ENCODE measurements around the gene GPC1. TPM values are rescaled to one million over a fixed set of nuclear protein-coding genes. Genes with fewer than 3 reads are reported as not detected.

The GPC1 gene
- total and polyA plus RNA-seq, 2 of the 4 experiments (the other 2 are of a cell fraction) = 16.0 to 211 TPM

- TF ChIP-seq RFX5 (IDR thresholded peaks at IDR 0.05; ENCODE audit: low read depth, low read length) (no peak), MXI1 (IDR thresholded peaks at IDR 0.05; ENCODE audit: borderline replicate concordance, low read depth, low read length) (no peak), RAD21 (IDR thresholded peaks at IDR 0.05; ENCODE audit: low read length) (no peak), SMC3 (IDR thresholded peaks at IDR 0.05; ENCODE audit: low read depth, low read length) (no peak), POLR2A (IDR thresholded peaks at IDR 0.05; ENCODE audit: low read depth, low read length) (no peak), RCOR1 (IDR thresholded peaks at IDR 0.05; ENCODE audit: insufficient replicate concordance, low read length) (no peak), CEBPB (IDR thresholded peaks at IDR 0.05; ENCODE audit: low read depth, low read length) (no peak), FOS (IDR thresholded peaks at IDR 0.05; ENCODE audit: low read depth, low read length) (no peak), ELK1 (IDR thresholded peaks at IDR 0.05; ENCODE audit: borderline replicate concordance, low read depth, low read length) (no peak), MAZ (IDR thresholded peaks at IDR 0.05; ENCODE audit: borderline replicate concordance, low read depth, low read length) (no peak), NFE2L2 (IDR thresholded peaks at IDR 0.05; ENCODE audit: low read depth, low read length) (no peak), MAFK (IDR thresholded peaks at IDR 0.05; ENCODE audit: low read depth, low read length) (no peak), BHLHE40 (IDR thresholded peaks at IDR 0.05; ENCODE audit: low read depth, low read length) (no peak), USF2 (IDR thresholded peaks at IDR 0.05; ENCODE audit: low read depth, low read length) (no peak)
- TF ChIP-seq, protein P1, sequence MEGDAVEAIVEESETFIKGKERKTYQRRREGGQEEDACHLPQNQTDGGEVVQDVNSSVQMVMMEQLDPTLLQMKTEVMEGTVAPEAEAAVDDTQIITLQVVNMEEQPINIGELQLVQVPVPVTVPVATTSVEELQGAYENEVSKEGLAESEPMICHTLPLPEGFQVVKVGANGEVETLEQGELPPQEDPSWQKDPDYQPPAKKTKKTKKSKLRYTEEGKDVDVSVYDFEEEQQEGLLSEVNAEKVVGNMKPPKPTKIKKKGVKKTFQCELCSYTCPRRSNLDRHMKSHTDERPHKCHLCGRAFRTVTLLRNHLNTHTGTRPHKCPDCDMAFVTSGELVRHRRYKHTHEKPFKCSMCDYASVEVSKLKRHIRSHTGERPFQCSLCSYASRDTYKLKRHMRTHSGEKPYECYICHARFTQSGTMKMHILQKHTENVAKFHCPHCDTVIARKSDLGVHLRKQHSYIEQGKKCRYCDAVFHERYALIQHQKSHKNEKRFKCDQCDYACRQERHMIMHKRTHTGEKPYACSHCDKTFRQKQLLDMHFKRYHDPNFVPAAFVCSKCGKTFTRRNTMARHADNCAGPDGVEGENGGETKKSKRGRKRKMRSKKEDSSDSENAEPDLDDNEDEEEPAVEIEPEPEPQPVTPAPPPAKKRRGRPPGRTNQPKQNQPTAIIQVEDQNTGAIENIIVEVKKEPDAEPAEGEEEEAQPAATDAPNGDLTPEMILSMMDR (conservative IDR thresholded peaks at IDR 0.05; ENCODE audit: low read depth, low read length) = no peak
- H3K79me1 ChIP-seq (ENCODE audit: low read depth in 1 of 2, low read length in 2 of 2) = 0 out of 4 replicates have a peak, but pooled peaks cover 0 to 3% of the 10 kb centered on the region in 2 experiments
- WGBS, 2 experiments (ENCODE audit: extremely low coverage in 2 of 2, insufficient read length in 1 of 2) = 100% methylated on average over 2 of the region's 22 CpGs; no CpG with 5 or more reads in 1 of the 2 experiments
- no peak overlapping the region for H3K14ac ChIP-seq (replicated peaks; ENCODE audit: low read depth, low read length)
- no peak overlapping the region for H3K4me3 ChIP-seq (ENCODE audit: insufficient read depth, low read depth, low read length)
- ChIA-PET POLR2A (ENCODE audit: unreplicated experiment) (no interaction called here), CTCF (no interaction called here)
- no peak overlapping the region for H2BK15ac ChIP-seq (ENCODE audit: low read depth, low read length)
- H2BK120ac ChIP-seq (ENCODE audit: low read depth, low read length) = no peak overlapping the region
- H3K56ac ChIP-seq (ENCODE audit: extremely low read depth, insufficient read depth, low read length) = no peak overlapping the region
- H3K27ac ChIP-seq (ENCODE audit: insufficient read depth, low read length) = no peak overlapping the region
- no peak overlapping the region for H4K5ac ChIP-seq (ENCODE audit: low read depth, low read length)
- no peak overlapping the region for H4K8ac ChIP-seq (ENCODE audit: low read depth in 2 of 2, low read length in 2 of 2)
- H4K20me1 ChIP-seq (ENCODE audit: insufficient read depth, low read length) = peaks cover 18% of the 10 kb centered on the region; the same call in 1 of the 2 replicates
- H3K9ac ChIP-seq (ENCODE audit: low read depth, low read length) = no peak overlapping the region
- no peak overlapping the region for H2AK5ac ChIP-seq (ENCODE audit: low read depth, low read length)
- H2AFZ ChIP-seq (replicated peaks; ENCODE audit: low read length, poor library complexity) = peak overlapping the region; percentile 27
- intact Hi-C loops (cut with micrococcal nuclease) (no loop called here), in situ Hi-C loops (cut with MboI; ENCODE audit: low sequenced_read_pairs) (no loop called here), dilution Hi-C loops (cut with HindIII; ENCODE audit: low sequenced_read_pairs, unreplicated experiment) (no loop called here)
- H3K9me3 ChIP-seq (ENCODE audit: control insufficient read depth, insufficient read depth, low read length) = peaks cover 5% of the 10 kb centered on the region; the same call in 1 of the 2 replicates
- peaks cover 28% of the 10 kb centered on the region for H3K36me3 ChIP-seq (ENCODE audit: control insufficient read depth, insufficient read depth, low read length)
- H3K27me3 ChIP-seq (ENCODE audit: control insufficient read depth, insufficient read depth, low read length) = no peaks in the 10 kb centered on the region
- no peak overlapping the region for H3K23ac ChIP-seq (ENCODE audit: low read depth, low read length)
- no peak overlapping the region for H3K4ac ChIP-seq (ENCODE audit: low read depth, low read length)
- H3K9me1 ChIP-seq (ENCODE audit: insufficient read depth, low read length) = peaks cover 11% of the 10 kb centered on the region
- H3K4me2 ChIP-seq (ENCODE audit: low read depth, low read length) = no peak overlapping the region
- no peak for DNase-seq
- H2BK20ac ChIP-seq (ENCODE audit: low read depth, low read length) = no peak overlapping the region
- no peak overlapping the region for H2BK5ac ChIP-seq (ENCODE audit: low read depth, low read length, poor library complexity, severe bottlenecking)
- H2AK9ac ChIP-seq (replicated peaks; ENCODE audit: low read depth, low read length, poor library complexity) = no peak overlapping the region
- H4K91ac ChIP-seq (ENCODE audit: insufficient read depth, low read depth, low read length) = no peak overlapping the region
- H3K18ac ChIP-seq (ENCODE audit: low read depth, low read length) = no peak overlapping the region
- TSS peak; percentile 77 for BruUV-seq (replicated peaks)
- ATAC-seq (ENCODE audit: low read depth) = no peak
- no peaks in the 10 kb centered on the region for H3K4me1 ChIP-seq (ENCODE audit: control insufficient read depth, insufficient read depth, low read length)
Measured at GRCh38 chr2:240467659-240468302, 32.3 kb downstream of the GPC1 start.
